D721Med (cell line): ENCODE measurements around the gene ARF4.
A peak's percentile ranks its signal among the peaks of the same experiment; 100 is the strongest.

ENCODE experiments used
- DNase-seq: peaks from one replicate; pipeline ENCODE4 v3.0.0; 2011; ENCODE audit warnings: low spot score; ENCODE audit not compliant: insufficient read length
- FAIRE-seq: peaks from 2 replicates; lab custom pipeline; 2011; peaks lifted over from hg19 to GRCh38; lab: Jason Lieb, UNC
- CTCF ChIP-seq: IDR thresholded peaks from 2 replicates; pipeline ENCODE4 v1.5.1; 2012; ENCODE audit warnings: mild to moderate bottlenecking, control low read depth; ENCODE audit not compliant: insufficient read depth; ENCODE audit errors: missing control alignments

The ARF4 gene

GRCh38 chr3:57582474-57583168 is 14.5 kb downstream of the ARF4 start:
- FAIRE-seq: no peak
- peak; percentile 19 for TF ChIP-seq CTCF
- no peak for DNase-seq

- FAIRE-seq (no peak), DNase-seq (no peak)
- no peak for TF ChIP-seq CTCF
Measured at GRCh38 chr3:57577801-57578200, 19.3 kb downstream of the ARF4 start.

- no peak for TF ChIP-seq CTCF
- no peak for DNase-seq
- FAIRE-seq: no peak
Measured at GRCh38 chr3:57575966-57576626, 21.0 kb downstream of the ARF4 start.

GRCh38 chr3:57572096-57572495 is 25.0 kb downstream of the ARF4 start:
- FAIRE-seq: peak; percentile 46
- no peak for DNase-seq
- no peak for TF ChIP-seq CTCF

- no peak for TF ChIP-seq CTCF
Measured at GRCh38 chr3:57570878-57571277, 26.3 kb downstream of the ARF4 start.

GRCh38 chr3:57569859-57570450 is 27.2 kb downstream of the ARF4 start:
- no peak for TF ChIP-seq CTCF
- DNase-seq (no peak), FAIRE-seq (no peak)

More at GRCh38 chr3:57570878-57571277, 26.3 kb downstream of the ARF4 start:
- FAIRE-seq (no peak), DNase-seq (no peak)
